ENCODE results near the gene C17orf67. TPM values are rescaled to one million over a fixed set of nuclear protein-coding genes. Genes with fewer than 3 reads are reported as not detected.
"Not testable (repeated sequence)": the region's sequence is repeated elsewhere in the genome, so short reads cannot be mapped to it uniquely, and the experiment has no call there.

The C17orf67 gene
- total and polyA plus RNA-seq, 4 experiments from 2014 or later: 0.81 to 11.2 (median 6.2) TPM

GRCh38 chr17:56757611-56758010 lies 76.1 kb downstream of the C17orf67 start:
- H3K4me1 ChIP-seq (ENCODE audit: insufficient read depth, low read length); H3K4me3 Mint-ChIP-seq; H3K27ac Mint-ChIP-seq; H3K4me3 ChIP-seq (ENCODE audit: low read length in 2 of 2); CTCF ChIA-PET (ENCODE audit: partially characterized antibody); DNase-seq; H3K4me1 Mint-ChIP-seq; H3K27me3 ChIP-seq (ENCODE audit: insufficient read depth, low read length); H3K36me3 ChIP-seq (ENCODE audit: insufficient read depth, low read length); H3K9me3 ChIP-seq (ENCODE audit: control insufficient read depth in 1 of 2, low read length in 2 of 2); H3K36me3 Mint-ChIP-seq; H3K27ac ChIP-seq (ENCODE audit: low read depth, low read length); H3K9me3 Mint-ChIP-seq; intact Hi-C loops (cut with micrococcal nuclease); POLR2A ChIA-PET (ENCODE audit: partially characterized antibody): not testable (repeated sequence)
- peaks cover 10 to 12% of the 10 kb centered on the region in 2 donors for H3K27me3 Mint-ChIP-seq

DNA sequence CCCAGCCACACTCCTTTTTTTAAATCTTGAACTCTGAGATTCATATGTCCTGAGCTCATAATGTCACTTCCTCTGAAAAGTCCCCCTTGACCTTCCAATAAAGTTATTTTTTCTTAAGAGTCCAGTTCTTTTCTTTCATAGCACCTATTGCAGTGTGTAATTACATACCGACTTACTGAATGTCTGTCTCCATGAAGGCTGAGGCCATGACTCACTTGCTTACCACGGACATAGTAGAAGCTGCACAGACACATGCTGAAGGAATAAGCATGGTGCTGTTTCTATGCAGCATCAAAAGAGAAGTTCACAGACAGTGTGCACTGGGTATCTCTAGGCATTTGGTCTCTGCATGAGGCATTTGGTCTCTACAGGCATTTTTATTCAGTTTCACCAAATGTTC lies 77.2 kb downstream of the C17orf67 start:
- ChIA-PET POLR2A (ENCODE audit: partially characterized antibody) (no interaction called here), CTCF (ENCODE audit: partially characterized antibody) (interaction anchor here (1.0 to 1.6 kb wide), 2 partner anchors 14 to 24 kb away, joined by 3 to 5 read pairs; no protein-coding TSS in a partner anchor)
- no peaks in the 10 kb centered on the region for H3K36me3 Mint-ChIP-seq
- H3K36me3 ChIP-seq (ENCODE audit: insufficient read depth, low read length): no peaks in the 10 kb centered on the region
- intact Hi-C loops (cut with micrococcal nuclease): no loop called here
- H3K27ac ChIP-seq (ENCODE audit: low read depth, low read length): no peak overlapping the region
- no peaks in the 10 kb centered on the region for H3K9me3 Mint-ChIP-seq
- no peak for DNase-seq
- peaks cover 10 to 12% of the 10 kb centered on the region in 2 donors for H3K27me3 Mint-ChIP-seq
- H3K4me3 ChIP-seq (ENCODE audit: low read length in 2 of 2): no peak overlapping the region
- no peaks in the 10 kb centered on the region for H3K9me3 ChIP-seq (ENCODE audit: control insufficient read depth in 1 of 2, low read length in 2 of 2)
- H3K27ac Mint-ChIP-seq: no peak overlapping the region
- H3K4me1 Mint-ChIP-seq: peaks cover 0 to 5% (median 3%) of the 10 kb centered on the region in 4 donors
- H3K4me3 Mint-ChIP-seq: no peak overlapping the region
- no peaks in the 10 kb centered on the region for H3K4me1 ChIP-seq (ENCODE audit: insufficient read depth, low read length)
- H3K27me3 ChIP-seq (ENCODE audit: insufficient read depth, low read length): no peaks in the 10 kb centered on the region

DNA sequence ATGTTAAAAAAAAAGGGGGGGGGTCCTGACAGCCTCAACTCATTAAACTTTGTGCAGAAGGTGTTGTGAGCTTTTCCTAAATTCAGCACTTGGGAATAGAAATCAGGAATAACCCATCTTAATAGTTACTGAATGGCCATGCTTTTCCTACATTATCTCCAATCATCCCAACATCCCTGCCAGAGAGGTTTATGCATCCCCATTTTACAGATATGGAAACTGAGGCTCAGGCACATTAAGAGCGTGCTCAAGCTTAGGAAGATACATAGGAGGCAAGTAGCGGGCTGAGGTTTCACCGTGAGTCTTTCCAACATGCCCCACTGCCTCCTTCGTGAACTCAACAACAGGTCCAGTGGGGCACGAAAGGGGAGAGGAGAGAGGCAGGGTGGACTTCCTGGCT lies 78.4 kb downstream of the C17orf67 start:
- POLR2A ChIA-PET (ENCODE audit: partially characterized antibody): no interaction called here
- H3K4me1 Mint-ChIP-seq: peaks cover 2 to 5% (median 3%) of the 10 kb centered on the region in 4 donors

DNA sequence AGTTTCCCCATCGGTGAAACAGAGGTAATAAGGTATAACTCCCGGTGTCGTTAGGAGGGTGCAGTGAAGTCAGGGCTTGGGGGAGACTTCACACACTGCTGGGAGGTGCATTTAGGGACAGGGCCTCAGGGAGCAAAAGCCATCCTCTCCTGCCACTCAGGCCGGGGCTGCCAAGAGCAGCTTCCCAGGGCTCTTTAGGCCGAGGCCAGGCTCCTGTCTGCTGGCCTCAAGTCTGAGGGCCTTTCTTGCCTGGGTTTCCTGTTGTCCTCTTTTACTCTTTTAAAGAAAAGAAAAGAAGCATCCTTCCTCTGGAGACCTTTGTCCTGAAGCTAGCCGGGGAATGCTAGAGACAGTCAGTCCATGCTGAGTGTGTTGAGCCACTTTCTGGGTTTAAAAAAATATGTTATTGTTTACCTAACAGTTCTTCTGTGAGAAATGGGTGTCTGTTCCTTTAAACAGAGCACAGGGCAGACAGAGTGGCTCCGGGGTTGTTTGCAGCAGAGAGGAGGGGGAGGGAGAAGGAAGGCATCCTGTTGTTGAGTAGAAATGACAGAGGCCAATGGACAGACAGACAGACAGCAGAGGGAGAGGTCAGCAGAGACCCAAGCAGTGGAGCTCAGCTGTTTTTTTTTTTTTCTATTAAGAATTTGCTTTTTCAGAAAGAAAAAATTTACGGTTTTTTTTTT lies 79.1 kb downstream of the C17orf67 start:
- Histone ChIP-seq H3K27ac (ENCODE audit: low read depth, low read length) (no peak overlapping the region), H3K36me3 (ENCODE audit: insufficient read depth, low read length) (no peaks in the 10 kb centered on the region), H3K4me3 (ENCODE audit: low read length in 2 of 2) (no peak overlapping the region), H3K27me3 (ENCODE audit: insufficient read depth, low read length) (no peaks in the 10 kb centered on the region), H3K4me1 (ENCODE audit: insufficient read depth, low read length) (no peaks in the 10 kb centered on the region), H3K9me3 (ENCODE audit: control insufficient read depth in 1 of 2, low read length in 2 of 2) (no peaks in the 10 kb centered on the region)
- POLR2A ChIA-PET (ENCODE audit: partially characterized antibody): no interaction called here
- CTCF ChIA-PET (ENCODE audit: partially characterized antibody): interaction anchor here (1.4 to 1.6 kb wide), 2 partner anchors 25 to 39 kb away, joined by 4 to 5 read pairs; no protein-coding TSS in a partner anchor
- Mint-ChIP-seq H3K27me3 (peaks cover 10 to 12% of the 10 kb centered on the region in 2 donors), H3K9me3 (no peaks in the 10 kb centered on the region), H3K36me3 (no peaks in the 10 kb centered on the region), H3K4me1 (peaks cover 2 to 5% (median 3%) of the 10 kb centered on the region in 4 donors), H3K4me3 (no peak overlapping the region), H3K27ac (peak overlapping the region in 1 of 7 donors; percentile 11)
- DNase-seq: no peak
- intact Hi-C loops (cut with micrococcal nuclease): no loop called here

More for the DNA sequence above, 78.4 kb downstream of the C17orf67 start:
- CTCF ChIA-PET (ENCODE audit: partially characterized antibody): interaction anchor here (1.4 to 1.6 kb wide), 2 partner anchors 25 to 40 kb away, joined by 4 to 5 read pairs; no protein-coding TSS in a partner anchor
- Histone ChIP-seq H3K4me1 (ENCODE audit: insufficient read depth, low read length) (no peaks in the 10 kb centered on the region), H3K36me3 (ENCODE audit: insufficient read depth, low read length) (no peaks in the 10 kb centered on the region), H3K4me3 (ENCODE audit: low read length in 2 of 2) (no peak overlapping the region), H3K9me3 (ENCODE audit: control insufficient read depth in 1 of 2, low read length in 2 of 2) (no peaks in the 10 kb centered on the region), H3K27me3 (ENCODE audit: insufficient read depth, low read length) (no peaks in the 10 kb centered on the region), H3K27ac (ENCODE audit: low read depth, low read length) (no peak overlapping the region)
- Mint-ChIP-seq H3K27me3 (peaks cover 10 to 12% of the 10 kb centered on the region in 2 donors), H3K27ac (no peak overlapping the region), H3K4me3 (no peak overlapping the region), H3K36me3 (no peaks in the 10 kb centered on the region), H3K9me3 (no peaks in the 10 kb centered on the region)
- intact Hi-C loops (cut with micrococcal nuclease): no loop called here
- no peak for DNase-seq

GRCh38 chr17:56752263-56752836 lies 81.4 kb downstream of the C17orf67 start:
- peaks cover 2 to 5% (median 3%) of the 10 kb centered on the region in 4 donors for H3K4me1 Mint-ChIP-seq
- peaks cover 8 to 10% of the 10 kb centered on the region in 2 donors for H3K27me3 Mint-ChIP-seq
- Histone ChIP-seq H3K4me3 (ENCODE audit: low read length in 2 of 2) (no peak overlapping the region), H3K36me3 (ENCODE audit: insufficient read depth, low read length) (no peaks in the 10 kb centered on the region), H3K27ac (ENCODE audit: low read depth, low read length) (no peak overlapping the region), H3K27me3 (ENCODE audit: insufficient read depth, low read length) (no peaks in the 10 kb centered on the region), H3K4me1 (ENCODE audit: insufficient read depth, low read length) (no peaks in the 10 kb centered on the region), H3K9me3 (ENCODE audit: control insufficient read depth in 1 of 2, low read length in 2 of 2) (no peaks in the 10 kb centered on the region)
- H3K4me3 Mint-ChIP-seq: no peak overlapping the region
- no peak for DNase-seq
- H3K9me3 Mint-ChIP-seq: no peaks in the 10 kb centered on the region
- intact Hi-C loops (cut with micrococcal nuclease): no loop called here
- CTCF ChIA-PET (ENCODE audit: partially characterized antibody): interaction anchor here (0.8 kb wide), 1 partner anchor 28 kb away, joined by 5 read pairs; no protein-coding TSS in a partner anchor
- H3K36me3 Mint-ChIP-seq: no peaks in the 10 kb centered on the region
- H3K27ac Mint-ChIP-seq: no peak overlapping the region
- POLR2A ChIA-PET (ENCODE audit: partially characterized antibody): interaction anchor here (0.7 kb wide), 1 partner anchor 82 kb away, joined by 3 read pairs; no protein-coding TSS in a partner anchor

- Histone ChIP-seq H3K9me3 (ENCODE audit: control insufficient read depth in 1 of 2, low read length in 2 of 2) (no peaks in the 10 kb centered on the region), H3K27ac (ENCODE audit: low read depth, low read length) (no peak overlapping the region), H3K36me3 (ENCODE audit: insufficient read depth, low read length) (no peaks in the 10 kb centered on the region), H3K4me3 (ENCODE audit: low read length in 2 of 2) (no peak overlapping the region), H3K4me1 (ENCODE audit: insufficient read depth, low read length) (no peaks in the 10 kb centered on the region), H3K27me3 (ENCODE audit: insufficient read depth, low read length) (no peaks in the 10 kb centered on the region)
- DNase-seq: no peak
- peaks cover 2 to 6% of the 10 kb centered on the region in 2 donors for H3K27me3 Mint-ChIP-seq
- no peak overlapping the region for H3K27ac Mint-ChIP-seq
- intact Hi-C loops (cut with micrococcal nuclease): no loop called here
- H3K9me3 Mint-ChIP-seq: no peaks in the 10 kb centered on the region
- ChIA-PET POLR2A (ENCODE audit: partially characterized antibody) (no interaction called here), CTCF (ENCODE audit: partially characterized antibody) (no interaction called here)
- peaks cover 2 to 5% (median 3%) of the 10 kb centered on the region in 4 donors for H3K4me1 Mint-ChIP-seq
- no peak overlapping the region for H3K4me3 Mint-ChIP-seq
- H3K36me3 Mint-ChIP-seq: no peaks in the 10 kb centered on the region
Measured at GRCh38 chr17:56751145-56751738, 82.5 kb downstream of the C17orf67 start.

DNA sequence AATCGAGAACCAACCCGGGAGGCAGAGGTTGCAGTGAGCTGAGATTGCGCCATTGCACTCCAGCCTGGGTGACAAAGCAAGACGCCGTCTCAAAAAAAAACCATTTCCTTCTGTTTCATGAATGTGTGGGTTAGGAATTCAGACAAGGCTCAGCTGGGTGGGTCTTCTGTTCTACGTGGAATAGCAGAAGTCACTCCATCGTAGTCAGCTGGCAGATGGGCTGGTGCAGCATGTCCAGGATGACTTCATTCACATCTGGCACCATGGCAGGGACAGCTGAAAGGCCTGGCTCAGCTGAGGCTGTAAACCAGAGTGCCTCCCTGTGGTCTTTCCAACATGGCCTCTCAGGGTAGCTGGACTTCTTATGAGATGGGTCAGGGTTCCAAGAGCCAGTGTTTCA lies 89.0 kb downstream of the C17orf67 start:
- Histone ChIP-seq H3K36me3 (ENCODE audit: insufficient read depth, low read length) (no peaks in the 10 kb centered on the region), H3K27me3 (ENCODE audit: insufficient read depth, low read length) (no peaks in the 10 kb centered on the region), H3K4me3 (ENCODE audit: low read length in 2 of 2) (no peak overlapping the region), H3K27ac (ENCODE audit: low read depth, low read length) (no peak overlapping the region), H3K4me1 (ENCODE audit: insufficient read depth, low read length) (no peaks in the 10 kb centered on the region), H3K9me3 (ENCODE audit: control insufficient read depth in 1 of 2, low read length in 2 of 2) (no peaks in the 10 kb centered on the region)
- DNase-seq: no peak
- Mint-ChIP-seq H3K4me3 (no peak overlapping the region), H3K9me3 (no peaks in the 10 kb centered on the region), H3K27ac (no peak overlapping the region), H3K4me1 (no peaks in the 10 kb centered on the region), H3K36me3 (no peaks in the 10 kb centered on the region), H3K27me3 (peaks cover 6 to 9% of the 10 kb centered on the region in 2 donors)
- intact Hi-C loops (cut with micrococcal nuclease): no loop called here
- ChIA-PET POLR2A (ENCODE audit: partially characterized antibody) (no interaction called here), CTCF (ENCODE audit: partially characterized antibody) (no interaction called here)

All from CD4-positive, alpha-beta memory T cell (primary cell).